ENCODE data around the gene NXT1.
A peak's percentile ranks its signal among the peaks of the same experiment; 100 is the strongest.

- TF ChIP-seq POLR2A (IDR thresholded peaks at IDR 0.05) (no peak), CTCF (IDR thresholded peaks at IDR 0.05) (no peak), POLR2AphosphoS5 (IDR thresholded peaks at IDR 0.05) (peak in 2 of 3 donors; percentile 7 to 13)
These were observed 45.5 kb upstream of the NXT1 start for GRCh38 chr20:23305098-23305497.

Data from transverse colon (tissue), 4 donors.